ENCODE data around the gene XNDC1N. TPM values are rescaled to one million over a fixed set of nuclear protein-coding genes. Genes with fewer than 3 reads are reported as not detected.

Gene XNDC1N
- total RNA-seq, 1 donor from 2014 or later, result 1.7 TPM

DNA sequence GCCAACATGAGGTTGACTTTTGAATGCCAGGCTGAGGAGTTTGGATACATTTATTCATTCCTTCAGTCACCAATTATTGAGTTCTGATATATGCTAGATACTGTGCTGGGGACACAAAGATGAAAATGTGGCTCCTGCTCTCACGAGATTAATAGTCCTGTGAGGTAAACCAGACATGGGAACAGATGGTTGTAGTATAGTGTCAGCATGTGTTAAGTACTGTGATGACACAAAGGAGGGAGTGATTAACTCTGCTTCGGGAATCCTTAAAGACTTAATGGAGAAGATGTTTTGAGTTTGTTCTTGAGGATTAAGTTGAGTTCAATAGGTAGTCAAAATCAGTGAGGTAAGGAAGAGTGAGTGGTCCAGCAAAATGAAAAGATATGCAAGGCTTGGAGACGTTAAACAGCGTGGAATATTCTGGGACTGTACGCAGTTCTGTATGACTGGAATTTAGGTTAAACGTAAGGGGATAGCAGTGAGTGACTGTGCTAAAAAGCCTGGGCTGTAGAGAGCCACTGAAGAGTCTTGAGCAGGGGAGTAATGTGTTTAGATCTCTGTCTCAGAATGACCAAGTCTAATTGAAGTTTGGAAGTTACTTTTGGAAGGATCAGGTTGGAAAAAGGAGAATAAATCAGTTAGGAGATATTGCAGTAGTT lies 12.3 kb upstream of the XNDC1N start:
- intact Hi-C loops (cut with DNase I), result no loop called here
- Histone ChIP-seq H3K4me1 (peaks cover 18% of the 10 kb centered on the region), H3K4me3 (no peak overlapping the region)

DNA sequence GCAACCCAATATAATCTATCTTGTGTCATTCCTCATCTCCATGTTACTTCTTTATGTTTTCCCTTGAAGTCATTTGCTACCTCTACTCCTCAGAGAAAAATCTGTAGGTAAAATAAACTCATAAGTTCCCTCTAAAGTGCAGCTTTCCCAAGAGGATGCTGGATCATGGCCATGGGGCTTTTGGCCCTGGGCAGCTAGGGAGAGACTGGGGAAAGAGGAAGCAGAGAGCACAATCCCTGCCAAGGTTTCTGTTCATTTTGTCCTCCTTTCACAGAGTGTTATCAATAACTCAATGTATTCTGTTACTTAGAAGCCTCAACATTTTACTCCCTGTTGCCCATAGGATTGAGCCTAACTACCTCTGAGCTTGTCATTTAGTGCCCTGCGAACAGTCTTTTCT lies 9.4 kb upstream of the XNDC1N start:
- Histone ChIP-seq H3K9me3 (no peaks in the 10 kb centered on the region), H3K36me3 (no peaks in the 10 kb centered on the region), H3K27me3 (no peaks in the 10 kb centered on the region), H3K4me3 (no peak overlapping the region), H3K27ac (no peak overlapping the region), H3K4me1 (peaks cover 31% of the 10 kb centered on the region)
- TF ChIP-seq POLR2A (IDR thresholded peaks at IDR 0.05) (no peak), POLR2AphosphoS5 (IDR thresholded peaks at IDR 0.05; ENCODE audit: insufficient read depth in 1 of 2, low read depth in 1 of 2) (no peak)
- TF ChIP-seq, protein P1, sequence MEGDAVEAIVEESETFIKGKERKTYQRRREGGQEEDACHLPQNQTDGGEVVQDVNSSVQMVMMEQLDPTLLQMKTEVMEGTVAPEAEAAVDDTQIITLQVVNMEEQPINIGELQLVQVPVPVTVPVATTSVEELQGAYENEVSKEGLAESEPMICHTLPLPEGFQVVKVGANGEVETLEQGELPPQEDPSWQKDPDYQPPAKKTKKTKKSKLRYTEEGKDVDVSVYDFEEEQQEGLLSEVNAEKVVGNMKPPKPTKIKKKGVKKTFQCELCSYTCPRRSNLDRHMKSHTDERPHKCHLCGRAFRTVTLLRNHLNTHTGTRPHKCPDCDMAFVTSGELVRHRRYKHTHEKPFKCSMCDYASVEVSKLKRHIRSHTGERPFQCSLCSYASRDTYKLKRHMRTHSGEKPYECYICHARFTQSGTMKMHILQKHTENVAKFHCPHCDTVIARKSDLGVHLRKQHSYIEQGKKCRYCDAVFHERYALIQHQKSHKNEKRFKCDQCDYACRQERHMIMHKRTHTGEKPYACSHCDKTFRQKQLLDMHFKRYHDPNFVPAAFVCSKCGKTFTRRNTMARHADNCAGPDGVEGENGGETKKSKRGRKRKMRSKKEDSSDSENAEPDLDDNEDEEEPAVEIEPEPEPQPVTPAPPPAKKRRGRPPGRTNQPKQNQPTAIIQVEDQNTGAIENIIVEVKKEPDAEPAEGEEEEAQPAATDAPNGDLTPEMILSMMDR (IDR thresholded peaks at IDR 0.05), result no peak
- intact Hi-C loops (cut with DNase I), result no loop called here
- no peak for DNase-seq (ENCODE audit: extremely low spot score in 2 of 2)

More for the DNA sequence above, 12.3 kb upstream of the XNDC1N start:
- no peak for TF ChIP-seq POLR2A (IDR thresholded peaks at IDR 0.05)
- TF ChIP-seq POLR2AphosphoS5 (IDR thresholded peaks at IDR 0.05; ENCODE audit: insufficient read depth in 1 of 2, low read depth in 1 of 2), result no peak
- no peak overlapping the region for H3K27ac ChIP-seq
- no peaks in the 10 kb centered on the region for H3K27me3 ChIP-seq
- DNase-seq (ENCODE audit: extremely low spot score in 2 of 2), result no peak
- no peaks in the 10 kb centered on the region for H3K36me3 ChIP-seq
- H3K9me3 ChIP-seq, result no peaks in the 10 kb centered on the region

DNA sequence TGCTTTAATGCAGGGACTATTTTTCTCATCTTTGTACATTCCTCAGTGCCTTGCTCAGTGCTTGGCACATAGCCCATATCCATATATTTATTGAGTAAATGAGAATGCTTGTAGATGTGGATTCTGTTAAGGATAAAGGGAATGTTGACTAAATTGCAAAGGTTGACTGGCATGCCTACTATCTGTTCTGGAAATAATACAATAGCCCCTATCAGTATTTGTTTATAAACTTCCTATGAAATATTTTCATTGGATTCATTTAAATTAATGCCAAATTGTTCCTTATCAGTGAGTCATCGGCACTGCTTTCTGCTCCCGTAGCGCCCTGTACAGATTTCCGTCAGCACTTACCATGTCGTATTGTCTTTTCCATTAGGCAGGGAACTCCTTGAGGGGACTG lies 8.4 kb upstream of the XNDC1N start:
- Histone ChIP-seq H3K4me3 (no peak overlapping the region), H3K4me1 (peaks cover 31% of the 10 kb centered on the region), H3K36me3 (no peaks in the 10 kb centered on the region), H3K27ac (no peak overlapping the region), H3K27me3 (no peaks in the 10 kb centered on the region), H3K9me3 (no peaks in the 10 kb centered on the region)
- TF ChIP-seq POLR2A (IDR thresholded peaks at IDR 0.05) (no peak), POLR2AphosphoS5 (IDR thresholded peaks at IDR 0.05; ENCODE audit: insufficient read depth in 1 of 2, low read depth in 1 of 2) (no peak)
- TF ChIP-seq, protein P1 (IDR thresholded peaks at IDR 0.05), result no peak
- DNase-seq (ENCODE audit: extremely low spot score in 2 of 2), result no peak
- intact Hi-C loops (cut with DNase I), result no loop called here

DNA sequence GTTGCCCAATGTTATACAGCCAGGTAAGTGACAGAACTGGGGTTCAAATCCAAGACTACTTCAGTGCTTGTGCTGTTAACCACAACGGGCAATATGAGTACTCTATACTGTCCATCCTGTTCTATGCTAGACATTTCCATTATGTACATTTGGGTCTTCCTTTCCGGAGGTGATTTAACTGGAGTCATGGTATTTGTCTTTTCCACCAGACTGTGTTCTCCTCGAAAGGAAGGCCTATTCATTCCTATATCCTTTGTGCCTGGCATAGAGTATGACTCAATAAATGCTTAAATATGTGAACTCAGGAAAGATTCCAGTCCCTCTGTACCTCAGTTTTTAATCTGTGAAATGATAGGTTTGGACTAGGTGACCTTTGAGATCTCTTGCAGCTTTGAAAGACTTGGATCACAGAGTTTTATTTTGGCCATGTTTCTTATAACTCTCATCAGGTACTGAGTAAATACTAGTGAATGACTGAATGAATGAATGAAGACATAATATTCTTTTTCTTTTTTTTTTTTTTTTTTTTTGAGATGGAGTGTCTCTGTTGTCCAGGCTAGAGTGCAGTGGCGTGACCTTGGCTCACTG lies 7.0 kb upstream of the XNDC1N start:
- H3K4me3 ChIP-seq, result no peak overlapping the region
- H3K27ac ChIP-seq, result no peak overlapping the region
- H3K27me3 ChIP-seq, result no peaks in the 10 kb centered on the region
- H3K36me3 ChIP-seq, result no peaks in the 10 kb centered on the region
- DNase-seq (ENCODE audit: extremely low spot score in 2 of 2), result no peak
- intact Hi-C loops (cut with DNase I), result no loop called here
- no peaks in the 10 kb centered on the region for H3K9me3 ChIP-seq
- TF ChIP-seq, protein P1 (IDR thresholded peaks at IDR 0.05), result no peak
- TF ChIP-seq POLR2A (IDR thresholded peaks at IDR 0.05) (no peak), POLR2AphosphoS5 (IDR thresholded peaks at IDR 0.05; ENCODE audit: insufficient read depth in 1 of 2, low read depth in 1 of 2) (no peak)
- H3K4me1 ChIP-seq, result peaks cover 37% of the 10 kb centered on the region

DNA sequence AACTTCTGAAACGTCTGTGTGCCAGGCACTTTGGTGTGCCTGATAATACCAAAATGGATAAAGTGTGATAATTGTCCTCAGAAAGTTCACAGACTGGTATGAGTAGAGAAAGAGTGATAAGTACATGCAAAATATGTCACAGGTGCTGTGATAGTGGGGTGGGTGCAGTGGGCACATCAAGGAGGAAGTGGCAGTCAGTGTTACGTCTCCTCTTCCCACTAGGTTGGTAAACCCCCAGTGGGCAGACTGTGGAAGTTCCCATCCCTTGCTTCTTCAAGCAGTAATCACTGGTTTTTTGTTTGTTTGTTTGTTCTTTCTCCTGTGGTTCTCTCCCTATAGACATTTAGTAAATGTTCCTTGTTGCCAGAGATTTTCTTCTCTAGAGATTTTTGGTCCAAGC lies 5.8 kb upstream of the XNDC1N start:
- intact Hi-C loops (cut with DNase I), result no loop called here
- H3K36me3 ChIP-seq, result no peaks in the 10 kb centered on the region
- H3K27me3 ChIP-seq, result no peaks in the 10 kb centered on the region
- peaks cover 49% of the 10 kb centered on the region for H3K4me1 ChIP-seq
- H3K9me3 ChIP-seq, result no peaks in the 10 kb centered on the region
- no peak overlapping the region for H3K27ac ChIP-seq
- TF ChIP-seq POLR2AphosphoS5 (IDR thresholded peaks at IDR 0.05; ENCODE audit: insufficient read depth in 1 of 2, low read depth in 1 of 2) (no peak), POLR2A (IDR thresholded peaks at IDR 0.05) (no peak)
- TF ChIP-seq, protein P1 (IDR thresholded peaks at IDR 0.05), result no peak
- no peak overlapping the region for H3K4me3 ChIP-seq
- no peak for DNase-seq (ENCODE audit: extremely low spot score in 2 of 2)
